Measurements from ENCODE around the gene PTPRN2. TPM values are rescaled to one million over a fixed set of nuclear protein-coding genes. Genes with fewer than 3 reads are reported as not detected.
"Not testable (repeated sequence)": the region's sequence is repeated elsewhere in the genome, so short reads cannot be mapped to it uniquely, and the experiment has no call there.

Gene PTPRN2
- total RNA-seq, 8 experiments from 2014 or later: 0.10 to 19.7 (median 10.8) TPM; not detected in 1

DNA sequence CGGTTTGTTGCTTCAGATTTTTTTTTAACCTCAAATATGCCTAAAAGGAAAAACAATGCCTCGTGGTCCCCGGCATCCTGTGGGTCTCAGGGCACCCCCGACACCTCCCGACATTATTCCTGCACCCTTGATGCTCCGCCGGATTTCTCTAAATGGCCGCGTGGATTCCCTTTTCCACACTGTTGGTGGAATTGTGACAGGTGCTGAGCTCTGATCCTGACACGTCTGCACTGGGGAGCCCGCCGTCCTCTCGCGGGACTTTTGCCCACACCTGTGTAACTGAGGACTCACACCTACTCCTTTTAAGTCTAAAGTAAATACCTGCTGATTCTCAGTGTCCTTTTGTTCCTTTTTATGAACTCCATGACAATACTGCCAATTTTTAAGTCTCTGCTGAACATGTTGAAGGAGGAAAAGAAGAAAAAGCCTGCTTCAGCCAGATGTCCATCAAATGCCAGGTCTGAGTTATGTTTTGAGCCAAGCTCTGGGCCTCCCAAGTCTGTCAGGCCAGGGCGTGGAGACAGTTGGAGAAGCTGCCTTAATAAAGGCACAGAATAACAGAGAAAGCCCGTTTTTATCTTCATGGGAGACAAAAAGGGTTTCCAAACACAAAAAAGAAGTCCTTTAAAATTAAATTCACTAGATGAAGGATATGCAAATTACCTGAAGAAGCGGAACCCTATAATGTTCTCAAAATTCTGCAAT, 682.6 kb downstream of the PTPRN2 start:
- ATAC-seq (replicated peaks in 6 of 8): no peak
- H3K4me1 ChIP-seq (replicated peaks in 1 of 2): peaks cover 0 to 54% of the 10 kb centered on the region in 2 donors
- in situ Hi-C loops (cut with MboI; ENCODE audit: low pct_unique_long_range_greater_than_20kb in 2 of 9, low sequenced_read_pairs in 9 of 9, unreplicated experiment in 9 of 9): no loop called here
- 8 to 100% (median 31%) methylated on average over 1 to 9 of the region's 17 CpGs for WGBS, 10 experiments
- H3K4me3 ChIP-seq: no peak overlapping the region
- no peak overlapping the region for H3K27ac ChIP-seq

DNA sequence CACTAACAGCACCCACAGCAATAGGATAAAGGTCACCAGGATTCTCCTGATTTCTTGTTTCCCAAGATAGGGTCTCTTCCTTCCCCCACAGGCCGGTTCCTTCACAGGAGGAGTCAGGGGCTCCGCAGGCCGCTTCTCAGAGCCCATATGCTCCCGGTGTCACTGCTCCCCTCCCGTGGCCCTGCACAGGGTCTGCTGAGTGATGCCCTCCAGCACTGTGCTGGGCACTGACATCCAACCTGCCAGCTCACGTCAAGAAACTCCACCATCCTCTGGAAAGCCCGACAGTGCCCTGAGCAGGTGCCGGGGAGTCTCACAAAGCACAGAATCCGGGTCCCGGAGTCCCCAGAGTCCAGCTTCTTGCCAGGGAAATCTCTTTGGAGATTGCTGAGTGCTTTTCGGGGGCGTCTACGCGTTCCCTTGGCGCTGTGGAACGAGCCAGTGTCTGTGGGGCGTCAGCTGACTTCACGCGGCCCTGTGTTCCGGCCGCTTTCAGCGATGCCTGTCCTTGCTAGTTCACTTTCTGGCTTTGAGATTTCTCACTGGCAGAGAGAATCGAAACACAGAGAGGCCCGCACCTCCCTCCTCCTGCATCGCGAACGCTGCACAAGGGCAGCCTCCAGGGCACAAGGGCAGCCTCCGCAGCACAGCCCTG, 683.3 kb downstream of the PTPRN2 start:
- 20 to 93% (median 67%) methylated on average over 2 to 11 of the region's 28 CpGs; no CpG with 5 or more reads in 3 of the 10 experiments for WGBS, 10 experiments
- peaks cover 0 to 61% of the 10 kb centered on the region in 2 donors for H3K4me1 ChIP-seq (replicated peaks in 1 of 2)
- in situ Hi-C loops (cut with MboI; ENCODE audit: low pct_unique_long_range_greater_than_20kb in 2 of 9, low sequenced_read_pairs in 9 of 9, unreplicated experiment in 9 of 9): no loop called here

DNA sequence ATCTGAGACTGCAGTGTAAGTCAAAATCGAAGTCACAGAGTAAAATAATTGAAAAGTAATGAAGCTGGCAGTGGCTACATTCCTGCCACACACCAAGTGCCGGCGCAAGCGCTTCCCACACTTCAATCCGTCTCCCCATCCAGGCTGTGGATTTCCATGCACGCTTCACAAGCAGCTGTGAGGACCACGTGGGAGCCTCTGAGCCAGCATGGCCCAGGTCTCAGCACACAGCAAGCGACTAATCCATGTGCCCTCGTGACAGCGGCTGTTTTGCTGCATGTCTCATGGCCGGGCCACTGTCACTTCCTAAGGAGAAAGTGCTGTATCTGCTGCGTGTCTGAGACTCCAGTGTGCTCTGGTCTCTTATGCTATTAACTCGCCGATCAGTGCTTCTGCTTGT, 683.9 kb downstream of the PTPRN2 start:
- H3K4me1 ChIP-seq (replicated peaks in 1 of 2): peaks cover 0 to 67% of the 10 kb centered on the region in 2 donors

More for the DNA sequence above, 683.3 kb downstream of the PTPRN2 start:
- H3K27ac ChIP-seq: no peak overlapping the region
- ATAC-seq (replicated peaks in 6 of 8): no peak
- H3K4me3 ChIP-seq: no peak overlapping the region

DNA sequence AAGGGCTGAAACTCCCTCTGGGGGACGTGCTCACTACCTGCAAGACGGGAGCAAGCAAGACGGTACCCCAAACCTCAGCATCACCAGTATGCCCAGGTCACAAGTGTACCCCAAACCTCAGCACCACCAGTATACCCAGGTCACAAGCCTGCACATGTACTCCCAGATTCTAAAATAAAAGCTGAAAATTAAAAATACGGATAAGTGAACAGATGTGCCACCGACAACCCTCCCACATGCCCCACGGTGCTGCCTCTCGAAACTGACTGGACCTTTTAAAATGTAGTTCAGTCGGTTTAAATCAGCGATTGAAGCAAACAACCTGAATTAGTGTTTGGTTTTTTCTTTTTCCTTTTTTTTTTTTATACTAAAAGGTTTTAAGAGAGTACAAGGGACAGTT, 684.3 kb downstream of the PTPRN2 start:
- Histone ChIP-seq H3K27ac (no peak overlapping the region), H3K4me1 (replicated peaks in 1 of 2) (peaks cover 0 to 68% of the 10 kb centered on the region in 2 donors), H3K4me3 (no peak overlapping the region)
- no peak for ATAC-seq (replicated peaks in 6 of 8)
- in situ Hi-C loops (cut with MboI; ENCODE audit: low pct_unique_long_range_greater_than_20kb in 2 of 9, low sequenced_read_pairs in 9 of 9, unreplicated experiment in 9 of 9): no loop called here
- 7 to 89% (median 72%) methylated on average over 3 to 9 of the region's 9 CpGs; no CpG with 5 or more reads in 2 of the 10 experiments for WGBS, 10 experiments

More for the DNA sequence above, 683.9 kb downstream of the PTPRN2 start:
- Histone ChIP-seq H3K4me3 (no peak overlapping the region), H3K27ac (no peak overlapping the region)
- in situ Hi-C loops (cut with MboI; ENCODE audit: low pct_unique_long_range_greater_than_20kb in 2 of 9, low sequenced_read_pairs in 9 of 9, unreplicated experiment in 9 of 9): no loop called here
- peak in 4 of 8 experiments; percentile 13 to 52 (median 50) for ATAC-seq (replicated peaks in 6 of 8)
- 3 to 88% (median 48%) methylated on average over 1 to 6 of the region's 14 CpGs; no CpG with 5 or more reads in 1 of the 10 experiments for WGBS, 10 experiments

DNA sequence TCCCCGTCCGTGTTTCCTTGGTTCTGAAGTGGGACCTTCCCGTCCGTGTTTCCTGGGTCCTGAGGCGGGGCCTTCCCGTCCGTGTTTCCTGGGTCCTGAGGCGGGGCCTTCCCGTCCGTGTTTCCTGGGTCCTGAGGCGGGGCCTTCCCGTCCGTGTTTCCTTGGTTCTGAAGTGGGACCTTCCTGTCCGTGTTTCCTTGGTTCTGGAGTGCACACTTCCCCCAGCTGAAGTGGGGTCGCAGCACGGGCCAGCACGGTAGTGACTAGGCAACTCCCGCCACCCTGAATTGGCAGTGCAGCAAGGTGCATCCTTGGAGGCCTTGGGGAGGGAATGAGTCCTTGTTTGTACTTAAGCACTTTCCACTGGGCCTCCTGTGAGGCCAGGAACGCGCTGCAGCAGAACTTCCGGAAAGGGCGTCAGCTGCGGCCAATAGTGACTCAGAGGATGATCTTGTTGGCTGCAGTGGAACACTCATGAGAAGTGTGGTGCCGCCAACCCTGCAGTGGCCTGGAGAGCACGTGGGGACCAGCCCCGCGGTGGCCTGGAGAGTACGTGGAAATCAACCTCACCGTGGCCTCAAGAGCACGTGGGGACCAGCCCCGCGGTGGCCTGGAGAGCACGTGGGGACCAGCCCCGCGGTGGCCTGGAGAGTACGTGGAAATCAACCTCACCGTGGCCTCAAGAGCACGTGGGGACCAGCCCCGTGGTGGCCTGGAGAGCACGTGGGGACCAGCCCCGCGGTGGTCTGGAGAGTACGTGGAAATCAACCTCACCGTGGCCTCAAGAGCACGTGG, 685.6 kb downstream of the PTPRN2 start:
- H3K4me1 ChIP-seq (replicated peaks in 1 of 2): peaks cover 0 to 74% of the 10 kb centered on the region in 2 donors
- H3K4me3 ChIP-seq; in situ Hi-C loops (cut with MboI; ENCODE audit: low pct_unique_long_range_greater_than_20kb in 2 of 9, low sequenced_read_pairs in 9 of 9, unreplicated experiment in 9 of 9); H3K27ac ChIP-seq; ATAC-seq (replicated peaks in 6 of 8): not testable (repeated sequence)
- WGBS, 10 experiments: 52 to 100% (median 92%) methylated on average over 1 to 9 of the region's 45 CpGs; no CpG with 5 or more reads in 4 of the 10 experiments

DNA sequence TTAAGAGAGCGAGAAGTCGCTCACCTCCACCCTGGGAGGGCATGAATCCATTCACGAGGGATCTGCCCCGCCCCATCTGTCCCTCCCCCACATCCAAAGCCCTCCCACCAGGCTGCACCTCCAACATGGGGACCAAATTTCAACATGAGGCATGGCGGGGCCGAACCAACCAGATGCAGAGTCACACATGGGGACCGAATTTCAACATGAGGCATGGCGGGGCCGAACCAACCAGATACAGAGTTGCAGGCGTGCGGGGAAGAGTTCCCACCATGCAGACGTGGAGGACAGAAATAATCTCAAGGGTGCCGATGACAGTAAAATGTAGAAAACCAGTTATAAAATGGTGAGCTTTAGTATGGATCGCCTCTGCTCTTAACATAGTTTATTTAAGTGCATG, 686.5 kb downstream of the PTPRN2 start:
- in situ Hi-C loops (cut with MboI; ENCODE audit: low pct_unique_long_range_greater_than_20kb in 2 of 9, low sequenced_read_pairs in 9 of 9, unreplicated experiment in 9 of 9): no loop called here

DNA sequence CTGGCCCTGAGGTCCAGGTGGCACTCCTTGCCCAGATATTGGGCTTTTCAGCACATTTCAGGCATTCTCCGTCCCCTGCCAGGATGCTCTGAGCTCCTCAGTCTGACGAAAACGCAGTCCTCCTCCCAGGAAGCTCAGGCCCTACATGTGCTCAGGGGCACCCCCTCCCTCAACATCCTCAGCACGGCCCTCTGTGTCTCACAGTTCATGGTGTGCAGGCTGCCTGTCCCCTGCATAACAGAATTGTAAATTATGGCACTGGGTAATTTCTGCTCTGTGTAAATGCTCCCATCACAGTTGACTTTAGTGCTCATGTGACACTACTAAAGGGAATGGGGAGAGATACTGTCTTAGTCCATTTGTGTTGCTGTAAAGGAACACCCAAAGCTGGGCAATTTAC, 687.1 kb downstream of the PTPRN2 start:
- H3K4me3 ChIP-seq: no peak overlapping the region
- H3K27ac ChIP-seq: peak overlapping the region in 1 of 2 donors; percentile 79
- ATAC-seq (replicated peaks in 6 of 8): peak in 5 of 8 experiments; percentile 70 to 91 (median 76)
- 0 to 80% (median 42%) methylated on average over 1 to 3 of the region's 4 CpGs; no CpG with 5 or more reads in 6 of the 10 experiments for WGBS, 10 experiments
- peaks cover 0 to 74% of the 10 kb centered on the region in 2 donors for H3K4me1 ChIP-seq (replicated peaks in 1 of 2)
- in situ Hi-C loops (cut with MboI; ENCODE audit: low pct_unique_long_range_greater_than_20kb in 2 of 9, low sequenced_read_pairs in 9 of 9, unreplicated experiment in 9 of 9): no loop called here

More for the DNA sequence above, 686.5 kb downstream of the PTPRN2 start:
- ATAC-seq (replicated peaks in 6 of 8): no peak
- Histone ChIP-seq H3K4me1 (replicated peaks in 1 of 2) (peaks cover 0 to 79% of the 10 kb centered on the region in 2 donors), H3K4me3 (no peak overlapping the region), H3K27ac (peak overlapping the region in 1 of 2 donors; percentile 79)
- 24 to 100% (median 79%) methylated on average over 1 to 6 of the region's 14 CpGs; no CpG with 5 or more reads in 2 of the 10 experiments for WGBS, 10 experiments

DNA sequence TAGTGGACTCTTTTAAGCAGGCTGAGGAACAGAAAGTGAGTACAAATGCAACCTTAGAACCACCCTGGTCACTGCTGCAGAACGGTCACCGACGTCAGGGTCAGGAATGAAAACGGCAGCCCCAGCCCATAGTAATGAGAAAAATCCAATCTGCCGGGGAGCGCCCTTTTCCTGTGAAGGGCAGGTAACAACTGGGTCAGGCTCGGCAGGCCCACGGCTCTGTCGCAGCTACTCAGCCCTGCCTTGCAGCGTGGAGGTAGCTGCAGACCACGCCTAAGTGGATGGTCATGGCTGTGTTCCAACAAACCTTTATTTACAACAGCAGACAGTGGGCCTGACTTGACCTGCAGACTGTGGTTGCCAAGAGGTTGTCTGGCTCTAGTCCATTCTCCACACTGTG, 687.6 kb downstream of the PTPRN2 start:
- 26 to 81% (median 67%) methylated on average over 4 to 10 of the region's 11 CpGs; no CpG with 5 or more reads in 5 of the 10 experiments for WGBS, 10 experiments
- H3K4me1 ChIP-seq (replicated peaks in 1 of 2): peaks cover 0 to 69% of the 10 kb centered on the region in 2 donors
- no peak overlapping the region for H3K4me3 ChIP-seq
- in situ Hi-C loops (cut with MboI; ENCODE audit: low pct_unique_long_range_greater_than_20kb in 2 of 9, low sequenced_read_pairs in 9 of 9, unreplicated experiment in 9 of 9): no loop called here
- H3K27ac ChIP-seq: peak overlapping the region in 1 of 2 donors; percentile 79
- no peak for ATAC-seq (replicated peaks in 6 of 8)

DNA sequence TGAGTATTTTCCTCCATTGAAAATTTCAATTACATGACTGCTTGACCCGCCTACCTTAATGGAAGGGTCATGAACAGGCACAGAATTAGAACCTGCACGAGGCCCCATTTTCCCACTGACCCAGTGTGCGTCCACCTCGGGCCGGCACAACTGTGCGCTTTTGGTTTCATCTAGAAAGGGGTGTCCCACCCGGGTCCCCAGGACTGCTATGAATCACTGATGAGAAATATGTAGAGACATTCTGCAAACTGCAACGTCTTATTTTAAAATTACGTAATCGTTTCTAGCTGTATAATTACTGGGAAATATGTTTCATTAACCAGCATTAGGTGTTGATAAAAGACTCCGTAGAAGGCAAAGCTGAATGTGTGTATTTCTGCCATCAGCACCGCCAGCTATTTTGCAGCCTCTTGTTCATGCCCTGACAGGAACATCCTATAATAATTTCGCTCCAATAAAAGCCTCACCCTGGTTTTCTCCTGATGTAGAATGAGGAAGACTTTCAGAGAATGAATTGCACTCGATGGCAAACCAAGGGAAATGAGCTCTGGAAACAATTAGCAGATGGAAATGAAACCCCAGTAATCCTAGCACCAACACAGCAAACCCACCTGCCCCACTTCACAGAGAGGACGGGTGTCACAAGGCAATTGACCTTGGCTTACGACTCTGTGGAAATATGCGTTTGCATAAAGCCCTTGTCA, 688.7 kb downstream of the PTPRN2 start:
- in situ Hi-C loops (cut with MboI; ENCODE audit: low pct_unique_long_range_greater_than_20kb in 2 of 9, low sequenced_read_pairs in 9 of 9, unreplicated experiment in 9 of 9): loop anchor here in 1 of 9 experiments (25.0 kb wide), 1 partner anchor 212 kb away; no protein-coding TSS in a partner anchor
- Histone ChIP-seq H3K4me3 (no peak overlapping the region), H3K27ac (peak overlapping the region in 1 of 2 donors; percentile 79), H3K4me1 (replicated peaks in 1 of 2) (peaks cover 0 to 58% of the 10 kb centered on the region in 2 donors)
- peak in 4 of 8 experiments; percentile 9 to 33 (median 14) for ATAC-seq (replicated peaks in 6 of 8)
- WGBS, 10 experiments: 0 to 89% (median 49%) methylated on average over 2 to 12 of the region's 17 CpGs

DNA sequence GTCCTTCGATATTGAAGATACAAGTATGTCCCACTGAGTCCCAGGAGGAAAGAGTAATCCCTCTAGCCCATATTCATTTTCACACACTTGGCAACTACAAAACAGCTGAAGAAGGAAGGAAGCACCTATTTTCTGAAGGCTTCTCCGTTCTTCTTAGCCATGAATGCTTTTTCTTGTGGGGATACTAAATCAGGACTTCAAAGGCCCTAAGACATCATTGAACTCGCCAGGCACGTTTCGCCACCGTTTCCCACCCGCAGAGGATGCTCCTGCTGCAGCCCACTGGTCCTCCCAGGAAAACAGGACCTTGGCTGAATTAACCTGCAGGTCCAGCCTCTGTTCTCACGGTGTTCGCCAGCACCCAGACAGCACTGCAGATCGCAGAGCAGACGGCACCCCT, 689.4 kb downstream of the PTPRN2 start:
- Histone ChIP-seq H3K4me3 (no peak overlapping the region), H3K4me1 (replicated peaks in 1 of 2) (peaks cover 0 to 51% of the 10 kb centered on the region in 2 donors), H3K27ac (peak overlapping the region in 1 of 2 donors; percentile 79)
- no peak for ATAC-seq (replicated peaks in 6 of 8)
- in situ Hi-C loops (cut with MboI; ENCODE audit: low pct_unique_long_range_greater_than_20kb in 2 of 9, low sequenced_read_pairs in 9 of 9, unreplicated experiment in 9 of 9): loop anchor here in 1 of 9 experiments (25.0 kb wide), 1 partner anchor 211 kb away; no protein-coding TSS in a partner anchor
- WGBS, 10 experiments: 2 to 90% (median 58%) methylated on average over 1 to 11 of the region's 11 CpGs

DNA sequence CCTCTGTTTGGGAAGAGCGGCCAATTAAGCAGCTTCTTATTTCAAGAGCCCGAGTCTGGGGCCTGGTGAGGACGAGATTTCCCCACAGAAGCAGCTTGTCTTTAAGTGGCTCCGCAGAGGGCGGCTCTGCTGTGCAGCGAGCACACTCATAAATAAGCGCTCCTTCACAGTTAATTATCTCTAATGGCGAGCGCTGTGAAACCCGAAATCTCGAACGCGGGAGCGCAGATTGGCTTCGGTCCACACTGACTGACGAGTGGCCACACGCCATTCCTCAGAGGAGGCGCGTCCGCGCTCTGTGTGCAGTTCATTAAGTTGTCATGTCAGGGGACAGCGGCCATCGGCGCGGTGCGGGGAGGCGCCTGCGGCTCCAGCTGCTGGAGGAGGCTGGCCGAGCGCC, 689.9 kb downstream of the PTPRN2 start:
- Histone ChIP-seq H3K27ac (peak overlapping the region in 1 of 2 donors; percentile 79), H3K4me3 (no peak overlapping the region), H3K4me1 (replicated peaks in 1 of 2) (peaks cover 0 to 47% of the 10 kb centered on the region in 2 donors)
- peak in 4 of 8 experiments; percentile 47 to 73 (median 52) for ATAC-seq (replicated peaks in 6 of 8)
- in situ Hi-C loops (cut with MboI; ENCODE audit: low pct_unique_long_range_greater_than_20kb in 2 of 9, low sequenced_read_pairs in 9 of 9, unreplicated experiment in 9 of 9): loop anchor here in 1 of 9 experiments (25.0 kb wide), 1 partner anchor 210 kb away; no protein-coding TSS in a partner anchor
- WGBS, 10 experiments: 56 to 85% (median 76%) methylated on average over 4 to 27 of the region's 30 CpGs; no CpG with 5 or more reads in 5 of the 10 experiments
